NCI-H2196 treated with DMSO at 0.1 percent for 48 hours (cell line): Measurements from ENCODE around the gene NEURL4.
"Not testable (repeated sequence)": the region's sequence is repeated elsewhere in the genome, so short reads cannot be mapped to it uniquely, and the experiment has no call there.

ENCODE experiments used
- DNase-seq: peaks from one replicate; lab custom pipeline; 2025; ENCODE audit not compliant: unreplicated experiment; lab: John Stamatoyannopoulos, UW

The NEURL4 gene

DNA sequence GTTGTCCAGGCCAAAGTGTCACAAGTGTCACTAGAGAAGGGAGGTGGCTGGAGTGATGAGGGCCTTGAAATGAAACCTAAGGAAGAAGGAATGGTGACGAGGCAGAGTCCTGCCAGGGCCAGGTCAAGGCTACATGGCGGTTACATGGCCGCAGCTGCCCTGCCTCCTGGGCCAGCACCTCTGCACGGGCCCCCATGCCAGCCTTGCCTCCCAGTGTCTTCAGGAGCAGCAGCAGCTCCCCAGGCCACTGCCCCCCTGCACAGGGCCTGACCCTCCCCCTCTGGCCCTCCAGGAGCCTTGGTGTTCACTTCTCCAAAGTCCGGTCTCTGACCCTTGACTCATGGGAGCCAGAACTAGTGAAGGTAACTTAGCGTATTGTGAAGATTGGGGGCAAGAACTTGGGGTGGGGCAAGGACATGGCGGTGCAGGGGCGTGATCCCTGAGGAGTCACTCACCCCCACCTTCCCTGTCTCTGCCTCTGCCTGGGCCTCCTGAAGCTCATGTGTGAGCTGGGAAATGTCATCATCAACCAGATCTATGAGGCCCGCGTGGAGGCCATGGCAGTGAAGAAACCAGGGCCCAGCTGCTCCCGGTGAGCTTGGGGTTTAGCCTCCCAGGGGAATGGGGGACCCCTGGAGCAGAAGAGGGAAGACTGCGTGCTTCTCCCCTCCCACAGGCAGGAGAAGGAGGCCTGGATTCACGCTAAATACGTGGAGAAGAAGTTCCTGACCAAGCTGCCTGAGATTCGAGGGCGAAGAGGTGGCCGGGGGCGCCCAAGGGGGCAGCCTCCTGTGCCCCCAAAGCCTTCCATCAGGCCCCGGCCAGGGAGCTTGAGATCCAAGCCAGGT lies 18.7 kb upstream of the NEURL4 start:
- no peak for DNase-seq

DNA sequence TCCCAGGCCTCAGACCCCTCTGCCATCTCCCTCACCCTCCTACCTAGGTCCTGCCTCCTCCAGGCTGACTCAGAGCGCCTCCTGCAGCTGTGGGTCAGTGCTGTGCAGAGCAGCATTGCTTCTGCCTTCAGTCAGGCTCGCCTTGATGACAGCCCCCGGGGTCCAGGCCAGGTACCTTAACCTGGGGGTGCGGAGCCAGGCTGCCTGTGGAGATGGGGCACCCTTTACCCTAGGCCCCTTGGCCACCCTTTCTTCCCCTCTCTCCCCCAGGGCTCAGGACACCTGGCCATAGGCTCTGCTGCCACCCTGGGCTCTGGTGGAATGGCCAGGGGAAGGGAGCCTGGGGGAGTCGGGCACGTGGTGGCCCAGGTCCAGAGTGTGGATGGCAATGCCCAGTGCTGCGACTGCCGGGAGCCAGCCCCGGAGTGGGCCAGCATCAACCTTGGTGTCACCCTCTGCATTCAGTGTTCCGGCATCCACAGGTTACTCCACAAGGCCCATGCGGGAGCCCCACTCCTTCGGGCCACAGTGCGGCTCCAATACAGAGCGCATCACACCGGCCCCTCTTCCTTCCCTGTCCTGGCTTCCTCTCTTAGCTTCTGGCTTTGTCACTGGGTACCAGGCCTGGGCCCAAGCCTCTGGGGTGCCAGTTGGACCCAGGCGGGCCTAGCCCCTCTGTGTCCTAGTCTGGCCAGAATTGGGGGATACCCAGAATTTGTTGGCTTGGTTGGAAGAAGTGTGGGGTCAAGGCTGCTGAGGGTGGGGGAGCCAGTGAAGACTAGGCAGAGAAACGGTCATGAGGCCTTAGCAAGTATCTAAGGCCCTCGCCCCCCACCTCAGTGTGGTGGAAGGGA lies 17.9 kb upstream of the NEURL4 start:
- DNase-seq, result no peak

DNA sequence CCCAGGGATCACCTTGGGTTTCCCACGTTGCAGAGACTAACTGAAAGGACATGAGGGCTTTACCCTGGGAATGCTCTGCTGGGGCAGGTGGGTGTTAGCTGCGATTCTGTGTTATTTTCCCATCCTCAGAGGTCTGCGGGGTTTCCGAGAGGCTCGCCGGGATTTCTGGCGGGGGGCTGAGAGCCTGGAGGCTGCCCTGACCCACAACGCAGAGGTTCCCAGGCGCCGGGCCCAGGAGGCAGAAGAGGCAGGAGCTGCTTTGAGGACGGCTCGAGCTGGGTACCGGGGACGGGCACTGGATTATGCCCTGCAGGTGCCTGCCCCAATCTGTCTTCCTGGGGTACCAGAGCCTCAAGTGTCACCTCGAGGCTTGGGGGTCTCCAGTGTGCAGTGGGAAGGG lies 14.1 kb upstream of the NEURL4 start:
- DNase-seq, result no peak

DNA sequence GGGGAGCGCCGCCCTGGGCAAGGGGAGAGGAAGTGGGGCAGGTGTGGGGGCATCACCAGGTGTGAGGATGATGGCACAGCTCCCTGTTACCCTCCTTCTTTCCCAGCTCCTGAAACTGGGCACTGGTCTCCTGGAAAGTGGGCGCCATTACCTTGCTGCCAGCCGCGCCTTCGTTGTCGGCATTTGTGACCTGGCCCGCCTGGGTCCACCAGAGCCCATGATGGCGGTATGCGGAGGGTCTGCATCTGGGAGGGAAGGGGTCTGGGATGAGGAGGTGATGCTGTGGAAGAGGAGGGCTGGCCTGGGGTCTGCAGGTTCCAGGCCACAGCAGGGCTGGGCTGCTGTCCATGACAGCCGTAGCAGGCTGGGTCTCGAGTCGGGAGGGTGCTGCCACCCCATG lies 12.7 kb upstream of the NEURL4 start:
- no peak for DNase-seq

DNA sequence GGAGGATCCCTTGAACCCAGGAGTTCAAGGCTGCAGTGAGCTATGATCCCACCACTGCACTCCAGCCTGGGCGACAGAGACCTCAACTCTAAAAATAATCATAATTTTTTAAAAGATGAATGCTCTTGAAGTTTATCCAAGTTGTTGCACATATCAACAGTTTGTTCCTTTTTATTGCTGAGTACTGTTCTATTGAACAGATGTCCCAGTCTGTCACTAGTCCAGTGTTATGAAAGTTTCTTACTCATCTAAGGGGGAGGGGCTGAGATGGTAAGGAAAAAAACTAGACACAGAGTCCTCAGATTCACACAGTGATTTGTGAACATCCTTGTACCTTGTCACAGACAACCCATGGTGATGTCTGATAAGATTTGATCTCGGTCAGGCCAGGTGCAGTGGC lies 11.0 kb upstream of the NEURL4 start:
- no peak for DNase-seq

DNA sequence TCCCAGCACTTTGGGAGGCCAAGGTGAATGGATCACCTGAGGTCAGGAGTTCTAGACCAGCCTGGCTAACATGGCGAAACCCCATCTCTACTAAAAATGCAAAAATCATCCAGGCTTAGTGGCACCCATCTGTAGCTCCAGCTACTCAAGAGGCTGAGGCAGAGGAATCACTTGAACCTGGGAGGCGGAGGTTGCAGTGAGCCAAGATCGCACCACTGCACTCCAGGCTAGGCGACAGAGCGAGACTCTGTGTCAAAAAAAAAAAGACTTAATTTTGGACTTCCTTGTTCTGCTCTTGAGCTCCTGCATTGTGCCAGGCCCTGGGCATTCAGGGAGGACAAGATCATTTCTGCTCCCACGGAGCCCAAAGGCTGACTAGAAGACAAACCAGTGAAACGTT lies 8.5 kb upstream of the NEURL4 start:
- DNase-seq, result not testable (repeated sequence)

DNA sequence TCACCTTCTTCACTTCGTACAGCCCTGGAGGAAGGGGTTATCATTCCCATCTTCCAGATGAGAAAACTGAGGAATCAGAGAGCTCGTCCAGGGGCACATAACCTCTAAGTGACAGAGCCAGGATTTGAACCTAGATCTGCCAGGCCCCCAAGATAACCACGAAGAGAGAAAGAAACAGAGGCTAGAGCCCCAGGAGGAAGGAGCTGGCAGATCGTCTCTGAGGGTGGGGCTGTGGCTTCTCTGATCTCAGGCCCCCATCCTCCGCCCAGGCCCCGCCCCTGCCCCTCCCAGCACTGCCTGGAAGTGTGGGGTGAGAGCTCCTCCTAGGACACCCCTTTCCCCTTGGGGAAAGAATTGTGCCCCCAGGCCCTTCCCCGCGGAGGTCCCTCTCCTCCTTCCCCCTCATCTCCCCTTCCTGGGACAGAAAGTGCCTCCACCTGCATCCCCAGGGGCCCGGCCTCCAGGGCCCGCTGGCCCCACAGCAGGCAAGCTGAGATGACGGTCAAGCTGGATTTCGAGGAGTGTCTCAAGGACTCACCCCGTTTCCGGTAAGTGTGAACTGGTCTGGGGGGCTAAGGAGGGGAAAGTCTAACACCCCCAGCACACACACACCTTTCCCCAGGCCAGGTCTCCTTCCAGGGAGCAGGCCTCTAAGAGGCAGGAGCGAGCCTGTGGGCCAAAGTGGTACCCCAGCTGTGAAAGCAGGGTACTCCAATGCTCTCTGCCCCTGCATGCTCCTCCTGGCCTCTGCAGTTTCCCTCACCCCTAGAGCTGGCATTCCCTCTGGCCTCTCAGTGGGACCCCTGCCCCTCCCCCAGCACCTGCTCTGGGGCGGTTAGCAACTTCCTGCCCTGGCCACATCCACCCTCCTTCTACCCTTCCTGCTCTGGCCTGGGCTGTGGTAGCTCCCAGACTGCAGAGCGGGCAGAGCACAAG lies 7.4 kb upstream of the NEURL4 start, which contains the start of gene ACAP1:
Gene ACAP1, plus strand, starts transcription at position 290 of the 936 bp plus-strand sequence. Its CDS starts 206 bp downstream, at position 496.
- no peak for DNase-seq

DNA sequence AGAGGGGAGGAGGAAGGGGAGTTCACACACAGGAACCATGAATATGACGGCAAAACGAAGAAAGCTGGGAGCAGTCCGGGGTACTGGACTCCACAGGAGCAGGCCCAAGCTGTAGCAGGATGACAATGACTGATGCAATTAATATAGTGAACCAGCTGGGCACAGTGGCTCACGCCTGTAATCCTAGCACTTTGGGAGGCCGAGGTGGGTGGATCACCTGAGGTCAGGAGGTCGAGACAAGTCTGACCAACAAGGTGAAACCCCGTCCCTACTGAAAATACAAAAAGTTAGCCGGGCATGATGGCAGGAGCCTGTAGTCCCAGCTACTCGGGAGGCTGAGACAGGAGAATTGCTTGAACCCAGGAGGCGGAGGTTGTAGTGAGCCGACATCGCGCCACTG lies 6.6 kb upstream of the NEURL4 start:
- not testable (repeated sequence) for DNase-seq

DNA sequence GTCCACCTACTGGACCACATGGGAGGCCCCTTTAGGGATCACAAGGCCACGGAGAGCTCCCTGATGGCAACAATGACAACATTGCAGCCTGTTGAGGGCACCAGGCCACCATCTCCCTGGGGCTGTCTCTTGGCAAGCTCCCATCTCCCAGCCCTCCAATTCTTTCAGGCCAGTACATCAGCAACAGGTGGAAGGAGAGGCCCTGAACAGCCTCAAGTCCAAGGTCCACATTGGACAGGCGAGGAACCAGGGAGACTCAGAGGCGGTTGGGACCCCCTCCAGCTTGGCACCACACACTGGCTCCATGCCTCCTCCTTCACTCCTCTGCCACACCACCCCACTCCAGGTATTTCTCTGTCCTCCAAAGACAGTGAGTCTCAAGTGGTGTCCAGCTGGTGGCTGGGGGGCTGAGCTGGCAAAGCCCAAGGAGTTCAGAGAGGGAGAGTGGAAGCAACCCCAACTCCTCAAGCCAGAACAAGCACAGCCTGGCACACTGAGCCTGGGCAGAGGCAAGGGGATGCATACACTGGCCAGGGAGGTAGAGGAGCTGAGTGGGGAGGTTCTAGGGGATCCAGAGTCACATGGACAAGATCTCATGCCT lies 5.9 kb upstream of the NEURL4 start:
- DNase-seq, result no peak

DNA sequence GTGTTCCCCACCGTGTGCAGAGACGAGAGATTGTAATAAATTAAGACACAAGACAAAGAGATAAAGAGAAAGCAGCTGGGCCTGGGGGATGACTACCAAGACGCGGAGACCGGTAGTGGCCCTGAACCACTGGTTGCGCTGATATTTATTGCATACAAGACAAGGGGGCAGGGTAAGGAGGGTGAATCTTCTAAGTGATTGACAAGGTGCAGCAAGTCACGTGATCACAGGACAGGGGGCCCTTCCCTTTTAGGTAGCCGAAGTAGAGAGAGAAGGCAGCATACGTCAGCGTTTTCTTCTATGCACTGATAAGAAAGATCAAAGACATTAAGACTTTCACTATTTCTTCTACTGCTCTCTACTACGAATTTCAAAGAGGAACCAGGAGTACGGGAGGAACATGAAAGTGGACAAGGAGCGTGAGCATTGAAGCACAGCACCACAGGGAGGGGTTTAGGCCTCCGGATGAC lies 3.5 kb upstream of the NEURL4 start:
- DNase-seq, result not testable (repeated sequence)

DNA sequence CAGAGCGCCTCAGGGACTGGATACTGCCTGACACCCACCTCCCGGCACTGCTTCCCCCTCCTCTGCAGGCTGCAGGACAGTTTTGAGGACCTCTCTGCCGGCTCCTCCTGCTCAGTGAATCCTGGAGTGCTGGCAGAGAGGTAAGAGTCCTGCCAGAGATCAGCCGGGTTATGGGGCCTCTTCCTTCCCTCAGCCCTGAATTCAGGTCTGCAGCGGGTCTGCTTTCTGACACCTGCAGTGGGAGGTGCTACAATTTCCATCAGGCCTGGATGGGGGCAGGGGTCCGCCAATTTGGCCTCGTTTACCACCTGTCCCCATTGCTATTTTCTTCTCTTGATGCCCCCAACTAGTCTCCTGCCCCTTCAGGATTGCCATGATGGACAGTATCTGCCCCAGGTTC lies 3.0 kb upstream of the NEURL4 start:
- no peak for DNase-seq

DNA sequence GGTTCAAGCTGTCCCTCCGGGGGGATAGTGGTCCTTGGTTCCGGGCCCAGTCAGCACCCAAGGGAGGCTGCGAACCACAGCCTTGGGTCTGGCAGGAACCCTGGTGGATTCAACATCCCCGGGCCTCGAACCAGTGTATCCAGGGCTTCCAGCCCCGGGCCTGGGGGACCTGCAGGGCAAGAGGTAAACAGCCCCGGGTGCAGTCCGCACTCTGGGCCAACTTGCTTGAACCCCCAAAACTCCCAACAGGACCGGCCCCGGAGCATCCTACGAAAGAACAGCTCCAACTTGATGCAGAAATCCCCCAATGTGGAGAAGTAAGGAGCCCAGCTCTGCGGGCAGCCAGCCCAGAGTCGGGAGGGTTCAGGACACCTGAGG lies 1.5 kb upstream of the NEURL4 start:
- DNase-seq, result no peak

DNA sequence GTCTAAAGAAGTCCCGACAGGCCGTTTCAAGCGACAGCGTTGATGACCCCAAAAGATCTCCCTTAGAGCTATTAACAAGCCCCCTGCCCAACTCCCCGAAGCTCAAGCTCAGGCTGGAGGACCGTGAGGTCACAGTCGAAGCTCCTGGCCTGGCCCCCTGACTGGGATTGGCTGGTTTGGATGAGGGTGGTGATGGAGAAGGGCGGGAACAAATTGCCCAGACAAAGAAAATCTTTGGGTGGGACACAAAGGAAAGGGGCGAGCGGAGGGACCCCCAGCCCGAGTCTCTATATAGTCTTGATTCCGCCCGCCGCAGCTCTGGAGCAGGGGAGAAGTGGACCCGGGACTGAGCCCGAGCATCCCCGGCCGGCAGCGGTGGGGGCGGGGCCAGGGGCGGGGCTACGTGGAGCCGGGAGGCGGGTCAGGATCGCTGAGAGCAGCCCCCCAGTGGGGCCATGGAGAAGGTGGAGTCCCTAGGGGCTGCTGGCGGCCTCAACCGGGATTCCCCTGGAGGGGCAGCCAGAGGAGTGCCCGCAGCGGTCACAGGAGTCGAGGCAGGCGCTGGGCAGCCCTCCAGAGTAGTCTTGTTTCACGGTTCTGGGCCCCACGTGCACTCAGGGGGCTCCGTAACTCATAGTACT lies 982 bp upstream of the NEURL4 start:
- peak; percentile 42 for DNase-seq

DNA sequence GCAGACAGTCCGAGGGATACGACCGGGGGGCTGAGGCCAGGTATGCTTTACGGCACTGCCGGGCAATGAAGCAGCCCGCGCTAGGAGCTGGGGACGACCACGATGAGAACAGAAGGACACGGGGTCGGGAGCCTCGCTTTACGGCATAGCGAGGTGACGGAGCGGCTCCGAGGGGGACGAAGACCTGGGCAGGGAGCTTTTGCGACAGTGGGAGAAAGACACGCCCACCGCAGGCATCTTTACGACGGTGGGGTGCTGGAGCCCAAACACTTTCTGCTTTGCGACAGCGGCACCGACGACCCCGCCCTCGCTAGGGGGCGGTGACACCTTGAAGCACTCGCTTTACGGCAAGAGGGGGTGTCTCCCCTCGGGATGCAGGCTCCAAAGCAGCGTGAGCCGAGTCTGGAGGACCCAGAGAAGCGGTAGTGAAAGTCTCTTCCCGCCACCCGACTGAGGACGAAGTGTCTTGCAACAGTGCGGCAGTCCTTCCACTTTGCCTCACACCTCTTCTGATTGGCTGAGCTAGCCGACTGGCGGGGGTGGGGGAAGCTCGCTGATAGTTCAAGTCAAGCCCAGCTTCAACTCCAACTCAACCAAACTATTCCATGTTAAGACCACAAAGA lies 350 bp upstream of the NEURL4 start:
- peak; percentile 88 for DNase-seq

DNA sequence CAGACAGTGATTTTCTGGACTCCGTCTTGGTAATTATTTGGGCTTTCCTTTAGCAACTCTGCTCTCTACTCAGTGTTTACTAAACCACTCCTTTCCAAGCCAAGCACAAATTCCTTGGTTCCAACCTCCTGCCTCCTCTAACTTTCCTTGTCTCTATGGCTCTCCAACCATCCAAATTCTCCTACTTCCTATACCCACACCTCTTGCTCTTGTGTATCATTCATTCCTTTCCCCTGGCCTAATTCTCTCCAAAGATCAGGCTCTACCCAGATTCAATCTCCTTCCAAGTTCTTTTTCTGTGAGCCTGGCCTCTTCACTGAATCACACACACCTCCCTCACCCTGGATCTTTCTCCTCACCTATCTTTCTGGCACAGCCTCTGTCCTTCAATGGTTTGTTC lies 1.1 kb downstream of the NEURL4 start:
- no peak for DNase-seq

DNA sequence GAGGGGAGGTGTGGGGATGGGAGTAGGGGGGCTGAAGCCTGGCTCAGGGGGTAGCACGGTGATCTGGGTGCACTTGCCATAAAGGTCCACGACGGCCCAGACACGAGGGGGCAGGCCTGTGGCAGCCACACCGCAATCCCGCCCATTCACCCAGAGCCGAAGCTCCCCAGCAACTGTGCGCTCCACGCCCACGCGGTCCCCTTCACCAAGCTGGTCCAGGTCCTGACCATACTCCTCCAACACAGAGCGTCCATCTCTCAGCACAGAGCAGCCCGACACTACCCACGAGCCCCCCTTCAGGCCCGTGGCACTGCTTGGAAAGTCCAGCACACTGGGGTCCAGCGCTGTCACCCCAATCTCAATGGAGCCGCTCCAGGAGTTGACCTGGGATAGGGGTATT lies 1.6 kb downstream of the NEURL4 start:
- DNase-seq, result no peak

DNA sequence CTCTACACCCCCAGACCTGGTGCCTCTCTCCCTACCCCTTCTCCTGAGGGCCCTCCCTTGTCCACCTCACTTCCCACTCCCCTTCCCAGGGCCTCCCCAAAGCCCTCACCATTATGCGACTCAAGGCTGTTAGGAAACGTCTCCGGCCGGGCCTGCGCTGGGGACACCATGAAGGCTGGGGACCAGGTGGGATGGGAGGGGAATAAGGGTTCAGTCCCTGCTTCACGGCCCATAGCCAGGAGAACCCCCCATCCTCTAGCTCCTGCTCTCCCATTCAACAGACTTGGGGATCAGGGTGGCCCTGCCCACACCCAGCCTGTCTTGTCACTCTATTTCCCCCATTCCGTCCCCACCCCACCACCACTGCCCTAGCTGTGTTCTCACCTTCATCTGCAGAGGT lies 2.1 kb downstream of the NEURL4 start:
- DNase-seq, result no peak

DNA sequence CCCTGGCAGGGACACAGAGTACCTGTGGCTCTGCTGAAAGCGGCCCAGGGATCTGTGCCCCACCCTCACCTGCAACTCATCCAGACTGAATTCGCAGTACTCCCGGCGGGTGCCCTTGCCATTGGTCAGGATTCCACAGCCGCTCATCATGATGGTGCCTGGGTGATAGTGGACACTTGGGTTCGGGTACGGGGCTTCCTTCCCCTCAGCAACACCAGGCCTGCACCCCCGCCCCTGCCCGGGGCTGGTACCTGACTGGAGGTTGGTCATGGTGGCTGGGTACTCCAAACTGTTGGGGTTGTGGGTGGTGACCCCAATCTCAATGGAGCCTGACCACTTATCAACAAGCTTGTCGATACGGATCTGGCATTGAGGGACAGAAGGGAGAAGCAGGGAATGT lies 2.9 kb downstream of the NEURL4 start:
- no peak for DNase-seq

DNA sequence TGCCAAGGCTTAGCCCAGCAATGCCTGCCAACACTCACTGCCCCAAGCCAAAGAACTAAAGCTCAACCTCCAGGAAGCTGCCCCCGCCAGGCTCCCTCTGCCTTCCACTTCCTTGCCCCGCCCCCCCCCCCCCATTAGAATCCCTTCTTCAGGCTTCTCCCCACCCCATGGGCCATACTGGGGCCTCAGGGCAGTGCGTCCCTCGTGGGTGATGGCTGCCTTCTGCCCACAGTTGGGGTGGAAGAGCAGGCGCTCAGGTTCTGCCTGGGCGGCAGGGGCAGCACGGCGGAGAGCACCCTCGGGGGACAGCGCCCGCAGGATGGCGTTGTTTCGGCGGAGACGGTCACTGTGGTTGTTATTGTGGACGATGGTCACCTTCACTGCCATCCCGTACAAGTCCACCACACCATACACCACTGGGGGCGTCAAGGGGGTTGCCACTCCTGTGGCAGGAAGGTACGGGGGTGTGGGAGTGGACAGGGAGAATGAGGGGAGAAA lies 4.1 kb downstream of the NEURL4 start:
- no peak for DNase-seq

DNA sequence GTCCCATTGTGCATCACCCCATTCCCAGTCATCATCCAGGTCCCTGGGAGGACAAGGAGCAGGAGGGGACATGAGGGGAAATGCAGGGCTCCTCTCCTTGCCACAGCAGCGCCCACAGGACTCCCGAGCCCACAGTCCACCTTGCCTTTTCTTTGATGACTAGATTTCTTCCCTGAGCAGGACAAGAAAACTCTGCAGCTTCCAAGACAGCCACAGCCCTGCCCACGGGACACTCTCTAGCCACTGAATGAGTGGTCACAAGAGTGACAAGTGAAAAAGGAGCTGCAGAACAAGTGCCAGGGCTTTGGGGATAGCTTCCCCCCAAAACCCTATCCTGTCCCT lies 4.7 kb downstream of the NEURL4 start:
- no peak for DNase-seq
